Measurements from ENCODE around the gene PP2D1. TPM values are rescaled to one million over a fixed set of nuclear protein-coding genes. Genes with fewer than 3 reads are reported as not detected.

The PP2D1 gene
- polyA plus RNA-seq, 1 of the 3 experiments (the other 2 are of a cell fraction), result not detected

GRCh38 chr3:20060974-20061685, 49.1 kb upstream of the PP2D1 start:
- TF ChIP-seq USF2 (IDR thresholded peaks at IDR 0.05; ENCODE audit: borderline replicate concordance, low read depth, low read length), result no peak
- TF ChIP-seq PBX3 (IDR thresholded peaks at IDR 0.05), result no peak
- no peak for TF ChIP-seq SIN3A (IDR thresholded peaks at IDR 0.05; ENCODE audit: borderline replicate concordance, low read depth, low read length)
- TF ChIP-seq CTCF (IDR thresholded peaks at IDR 0.05), result no peak
- TF ChIP-seq FOXJ3 (CRISPR knock-in tag; IDR thresholded peaks at IDR 0.05), result no peak
- Histone ChIP-seq H3K79me2 (ENCODE audit: insufficient read depth) (no peaks in the 10 kb centered on the region), H4K20me1 (ENCODE audit: insufficient read depth) (peaks cover 6% of the 10 kb centered on the region; the same call in 1 of the 2 replicates), H3K4me3 (ENCODE audit: low read depth in 2 of 2, low read length in 1 of 2) (no peak overlapping the region), H3F3A (replicated peaks; ENCODE audit: insufficient read depth) (peaks cover 8% of the 10 kb centered on the region), H3K4me1 (ENCODE audit: control insufficient read depth in 1 of 2, insufficient read depth in 2 of 2, low read depth in 1 of 2, low read length in 1 of 2) (peaks cover 7 to 16% of the 10 kb centered on the region in 2 experiments; a peak in 3 of 4 replicates), H3K27me3 (ENCODE audit: insufficient read depth) (no peaks in the 10 kb centered on the region), H3K4me2 (no peak overlapping the region), H3K36me3 (replicated peaks in 1 of 2; ENCODE audit: control insufficient read depth in 1 of 2, insufficient read depth in 2 of 2, low read length in 1 of 2) (no peaks in the 10 kb centered on the region), H3K9me2 (no peaks in the 10 kb centered on the region), H2AFZ (ENCODE audit: low read depth) (no peak overlapping the region), H3K9ac (no peak overlapping the region), H3K27ac (ENCODE audit: low read depth in 2 of 2, low read length in 1 of 2) (no peak overlapping the region), H3K9me3 (no peaks in the 10 kb centered on the region)
- DNase-seq, result no peak
- POLR2A ChIA-PET, result no interaction called here
- 80% methylated on average over 4 of the region's 4 CpGs for WGBS (ENCODE audit: low lambda C conversion rate)
- CTCF ChIA-PET, result no interaction called here

GRCh38 chr3:20059929-20060328, 47.9 kb upstream of the PP2D1 start:
- WGBS (ENCODE audit: low lambda C conversion rate), result 96% methylated on average over 3 of the region's 3 CpGs
- Histone ChIP-seq H3K4me1 (ENCODE audit: control insufficient read depth in 1 of 2, insufficient read depth in 2 of 2, low read depth in 1 of 2, low read length in 1 of 2) (peaks cover 9 to 25% of the 10 kb centered on the region in 2 experiments; a peak in 3 of 4 replicates), H3K9me3 (no peaks in the 10 kb centered on the region), H3F3A (replicated peaks; ENCODE audit: insufficient read depth) (peaks cover 8% of the 10 kb centered on the region), H3K79me2 (ENCODE audit: insufficient read depth) (no peaks in the 10 kb centered on the region), H3K9ac (no peak overlapping the region), H3K4me2 (no peak overlapping the region), H3K4me3 (ENCODE audit: low read depth in 2 of 2, low read length in 1 of 2) (no peak overlapping the region), H2AFZ (ENCODE audit: low read depth) (no peak overlapping the region), H4K20me1 (ENCODE audit: insufficient read depth) (peaks cover 9% of the 10 kb centered on the region; the same call in 1 of the 2 replicates), H3K9me2 (no peaks in the 10 kb centered on the region), H3K36me3 (replicated peaks in 1 of 2; ENCODE audit: control insufficient read depth in 1 of 2, insufficient read depth in 2 of 2, low read length in 1 of 2) (no peaks in the 10 kb centered on the region), H3K27me3 (ENCODE audit: insufficient read depth) (no peaks in the 10 kb centered on the region), H3K27ac (ENCODE audit: low read depth in 2 of 2, low read length in 1 of 2) (no peak overlapping the region)
- TF ChIP-seq PBX3 (IDR thresholded peaks at IDR 0.05) (no peak), SMC3 (IDR thresholded peaks at IDR 0.05; ENCODE audit: low read depth, low read length) (no peak), TEAD4 (IDR thresholded peaks at IDR 0.05; ENCODE audit: borderline replicate concordance, insufficient read depth) (no peak), REST (IDR thresholded peaks at IDR 0.05; ENCODE audit: low read depth, low read length) (no peak), TCF12 (IDR thresholded peaks at IDR 0.05) (no peak), CTCF (IDR thresholded peaks at IDR 0.05) (no peak), SIN3A (IDR thresholded peaks at IDR 0.05; ENCODE audit: borderline replicate concordance, low read depth, low read length) (no peak)
- ChIA-PET POLR2A (no interaction called here), CTCF (interaction anchor here (0.6 kb wide), 1 partner anchor 19 kb away, joined by 3 read pairs; no protein-coding TSS in a partner anchor)
- DNase-seq, result no peak
